ENCODE measurements around the gene NTN5.
A peak's percentile ranks its signal among the peaks of the same experiment; 100 is the strongest.
"Not testable (repeated sequence)": the region's sequence is repeated elsewhere in the genome, so short reads cannot be mapped to it uniquely, and the experiment has no call there.

NTN5 gene

GRCh38 chr19:48672994-48673393, at the start of gene NTN5:
Gene NTN5, minus strand, starts transcription at chr19:48673017. Its CDS starts 2,031 bp downstream, at chr19:48670986.
- DNase-seq, result no peak

GRCh38 chr19:48722196-48722708, 49.4 kb upstream of the NTN5 start:
- DNase-seq, result no peak

DNA sequence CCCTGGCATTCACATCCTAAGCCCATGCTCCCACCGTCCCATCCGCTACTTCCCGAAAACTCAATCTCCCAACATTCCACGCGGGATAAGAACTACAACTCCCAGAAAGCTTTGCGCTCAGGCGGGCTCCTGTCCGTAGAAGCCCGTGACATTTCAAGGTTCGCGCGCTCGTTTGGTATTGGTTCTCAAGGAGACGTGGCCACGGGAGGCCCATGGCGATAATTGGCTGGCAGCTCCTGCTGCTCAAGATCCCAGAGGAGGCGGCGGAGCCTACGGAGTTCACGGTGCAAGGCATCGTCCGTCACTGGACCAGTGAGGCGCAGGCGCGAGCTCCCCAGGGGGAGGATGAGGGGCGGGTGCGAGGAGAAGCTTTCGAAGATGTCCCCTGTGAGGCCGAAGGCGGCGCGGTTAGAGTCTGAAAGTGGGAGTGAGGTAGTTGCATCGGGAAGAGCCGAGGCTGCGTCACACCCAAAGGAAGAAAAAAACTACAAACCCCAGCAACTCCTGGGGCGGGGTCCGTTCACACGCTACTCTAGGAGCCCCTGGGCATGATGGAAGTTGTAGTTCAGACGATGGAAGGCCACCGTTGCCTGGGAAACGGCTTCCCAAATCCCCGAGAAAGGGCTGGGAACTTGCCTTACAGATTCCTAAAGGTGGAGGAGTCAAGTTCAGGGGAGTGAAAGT, 47.9 kb upstream of the NTN5 start:
- peak; percentile 95 for DNase-seq

GRCh38 chr19:48720251-48720612, 47.4 kb upstream of the NTN5 start:
- DNase-seq, result no peak

DNA sequence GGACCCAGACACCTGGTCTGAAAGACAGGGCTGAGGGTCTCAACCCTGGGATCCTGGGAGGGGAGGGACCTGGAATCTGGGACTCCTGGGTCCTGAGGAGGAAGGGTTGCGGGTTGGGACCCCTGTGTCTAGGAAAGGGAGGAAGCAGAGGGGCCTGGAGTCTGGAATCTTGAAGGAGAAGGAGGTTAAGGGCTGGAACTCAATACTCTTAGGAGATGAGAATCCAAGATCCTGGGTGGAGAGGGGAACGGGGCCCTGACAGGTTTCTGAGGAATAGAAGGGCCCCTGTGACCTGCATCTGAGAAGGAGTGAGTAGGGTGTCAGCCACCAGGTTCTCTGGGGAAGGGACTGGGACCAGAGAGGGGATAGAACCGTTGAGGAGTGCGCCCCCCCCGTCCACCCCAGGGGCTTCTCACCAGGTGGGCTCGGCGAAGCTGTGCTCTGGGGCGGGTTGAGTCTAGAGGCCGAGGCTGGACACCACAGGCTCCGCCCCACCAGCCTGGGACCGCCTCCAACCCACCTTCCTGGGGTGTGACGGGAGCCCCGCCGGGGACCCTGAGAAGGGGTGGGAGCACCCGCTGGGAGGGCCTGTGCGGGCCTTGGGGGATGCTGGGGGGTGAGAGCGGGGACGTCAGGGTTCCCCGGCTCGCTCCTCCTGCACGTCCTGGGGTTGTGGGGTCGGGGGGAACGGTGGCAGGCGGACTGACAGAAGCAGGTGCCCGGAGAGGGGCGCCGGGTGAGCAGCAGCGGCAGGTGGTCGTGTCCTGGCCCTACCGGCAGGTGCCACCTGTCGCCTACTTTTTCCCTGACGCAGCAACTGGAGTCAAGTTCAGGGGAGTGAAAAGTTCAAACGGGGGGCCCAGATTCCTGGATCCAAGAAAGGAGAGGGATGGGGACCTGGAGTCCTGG, 46.7 kb upstream of the NTN5 start, which contains the start of gene MAMSTR:
TSS of gene MAMSTR (minus strand) at position 463 of the 909 bp plus-strand sequence. CDS start 694 bp downstream, outside the sequence.
- no peak for DNase-seq

DNA sequence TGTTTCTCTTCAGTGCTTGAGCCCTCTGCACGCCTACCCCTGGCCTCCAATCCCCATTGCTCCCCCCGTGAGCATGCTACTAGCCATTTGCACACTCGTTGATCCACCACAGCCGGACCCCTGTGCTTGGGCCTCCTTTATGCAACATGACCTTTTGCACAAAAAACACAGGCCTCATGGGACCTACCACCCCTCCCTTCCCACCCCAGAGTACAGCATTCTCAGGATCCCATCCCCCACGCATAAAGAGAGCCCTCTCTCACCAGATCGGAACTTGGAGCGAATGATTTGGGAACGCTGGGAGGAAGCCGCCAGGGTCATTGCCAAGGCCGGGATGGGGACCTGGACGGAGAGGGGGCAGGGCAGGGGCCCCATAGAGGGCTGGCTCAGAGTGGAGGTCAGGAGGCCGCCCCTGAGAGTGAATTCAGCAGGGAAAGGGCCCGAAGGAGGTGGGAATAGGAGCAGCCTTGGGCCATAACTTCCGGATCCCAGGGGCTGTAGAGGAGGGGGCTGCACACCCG, 46.0 kb upstream of the NTN5 start:
- no peak for DNase-seq

DNA sequence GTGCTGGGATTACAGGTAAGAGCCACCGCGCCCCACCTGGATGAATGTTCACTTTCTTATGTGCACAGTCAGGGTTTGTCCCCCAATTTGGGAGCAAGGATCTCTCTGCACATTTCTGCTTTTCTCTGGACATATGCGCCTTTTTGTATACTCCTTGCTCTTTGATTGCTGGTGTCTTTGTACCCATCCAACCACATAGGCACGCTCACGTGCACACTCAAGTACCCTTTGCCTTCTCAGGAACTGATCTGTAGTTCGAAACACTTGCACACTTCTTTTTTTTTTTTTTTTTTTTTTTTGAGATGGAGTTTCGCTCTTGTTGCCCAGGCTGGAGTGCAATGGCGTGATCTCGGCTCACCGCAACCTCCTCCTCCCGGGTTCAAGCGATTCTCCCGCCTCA, 45.3 kb upstream of the NTN5 start:
- not testable (repeated sequence) for DNase-seq

DNA sequence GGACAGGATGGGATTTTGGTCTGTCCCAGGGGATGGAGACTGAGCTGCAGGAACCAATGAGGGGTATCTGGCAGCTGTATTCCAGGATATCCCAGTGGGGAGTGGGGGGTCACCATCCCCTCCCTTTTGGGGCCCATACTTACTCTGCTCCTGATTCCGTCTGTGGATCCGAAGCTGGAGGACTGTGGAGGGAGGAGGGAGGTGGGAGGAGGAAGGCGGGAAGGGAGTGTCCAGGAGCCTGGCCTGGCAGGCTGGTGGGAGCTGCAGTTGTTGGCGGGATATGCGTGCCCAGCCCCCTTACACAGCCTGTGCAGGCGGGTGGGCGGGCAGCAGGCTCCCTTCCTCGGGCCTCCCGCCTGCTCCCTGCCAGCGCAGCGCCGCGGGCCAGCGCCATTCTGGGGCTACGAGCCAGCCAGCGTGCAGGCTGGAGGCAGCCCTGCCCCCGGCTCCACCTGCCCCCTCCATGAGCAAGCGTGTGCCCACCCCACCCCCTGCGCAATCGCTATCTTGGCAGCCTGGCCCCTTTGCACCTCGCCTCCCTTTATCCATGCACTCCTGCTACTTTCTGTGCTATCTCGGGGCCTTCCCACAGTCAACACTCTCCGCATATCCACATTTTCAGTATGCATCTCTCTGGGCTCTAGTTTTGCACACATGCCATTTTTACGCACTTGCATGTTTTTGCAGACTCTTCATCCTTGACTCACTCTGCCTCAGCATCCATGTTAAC, 43.9 kb upstream of the NTN5 start:
- no peak for DNase-seq

GRCh38 chr19:48715681-48716171, 42.9 kb upstream of the NTN5 start:
- no peak for DNase-seq

DNA sequence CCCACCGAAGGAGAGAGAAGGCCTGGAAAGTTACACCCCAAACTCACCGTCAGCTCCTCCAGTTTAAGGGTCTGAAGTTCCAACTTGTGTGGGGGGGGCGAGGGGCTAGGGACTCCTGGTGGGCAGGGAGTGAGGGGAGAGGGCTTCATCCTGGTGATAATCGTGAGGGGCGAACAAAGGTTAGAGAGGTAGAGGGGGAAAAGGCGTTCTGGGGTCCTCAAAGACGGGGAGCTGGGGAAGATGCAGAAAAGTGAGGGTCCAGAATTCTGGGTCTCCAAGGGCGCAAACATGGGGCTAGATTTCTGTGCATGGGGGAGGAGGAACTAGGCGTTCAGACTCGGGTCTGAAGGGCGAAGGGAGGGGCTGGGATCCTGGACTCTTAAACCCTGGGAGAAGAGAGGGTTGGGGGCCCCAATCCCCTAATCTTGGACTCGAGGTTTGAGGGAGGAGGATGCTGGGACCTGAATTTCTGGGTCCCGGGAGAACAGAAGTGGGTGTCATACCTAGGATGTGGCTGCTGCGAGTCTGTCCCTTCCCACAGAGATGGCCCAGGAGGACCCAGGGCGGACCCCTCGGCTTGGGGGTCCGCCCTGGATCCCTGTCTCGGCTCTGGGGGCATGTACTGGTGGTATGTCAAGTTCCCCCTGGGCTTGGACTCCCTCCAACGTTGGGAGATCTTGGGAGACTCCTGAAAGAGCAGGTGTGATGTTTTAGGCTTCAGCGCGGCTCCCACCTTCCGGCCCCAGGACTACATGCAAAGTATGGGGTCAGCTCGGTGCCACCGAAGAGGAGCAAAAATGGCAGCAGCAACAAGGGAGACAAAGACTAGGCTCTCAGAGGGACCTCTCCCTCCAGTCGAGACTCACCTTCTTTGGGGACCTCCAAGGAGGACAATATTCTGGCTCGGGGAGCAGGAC, 42.2 kb upstream of the NTN5 start:
- no peak for DNase-seq

DNA sequence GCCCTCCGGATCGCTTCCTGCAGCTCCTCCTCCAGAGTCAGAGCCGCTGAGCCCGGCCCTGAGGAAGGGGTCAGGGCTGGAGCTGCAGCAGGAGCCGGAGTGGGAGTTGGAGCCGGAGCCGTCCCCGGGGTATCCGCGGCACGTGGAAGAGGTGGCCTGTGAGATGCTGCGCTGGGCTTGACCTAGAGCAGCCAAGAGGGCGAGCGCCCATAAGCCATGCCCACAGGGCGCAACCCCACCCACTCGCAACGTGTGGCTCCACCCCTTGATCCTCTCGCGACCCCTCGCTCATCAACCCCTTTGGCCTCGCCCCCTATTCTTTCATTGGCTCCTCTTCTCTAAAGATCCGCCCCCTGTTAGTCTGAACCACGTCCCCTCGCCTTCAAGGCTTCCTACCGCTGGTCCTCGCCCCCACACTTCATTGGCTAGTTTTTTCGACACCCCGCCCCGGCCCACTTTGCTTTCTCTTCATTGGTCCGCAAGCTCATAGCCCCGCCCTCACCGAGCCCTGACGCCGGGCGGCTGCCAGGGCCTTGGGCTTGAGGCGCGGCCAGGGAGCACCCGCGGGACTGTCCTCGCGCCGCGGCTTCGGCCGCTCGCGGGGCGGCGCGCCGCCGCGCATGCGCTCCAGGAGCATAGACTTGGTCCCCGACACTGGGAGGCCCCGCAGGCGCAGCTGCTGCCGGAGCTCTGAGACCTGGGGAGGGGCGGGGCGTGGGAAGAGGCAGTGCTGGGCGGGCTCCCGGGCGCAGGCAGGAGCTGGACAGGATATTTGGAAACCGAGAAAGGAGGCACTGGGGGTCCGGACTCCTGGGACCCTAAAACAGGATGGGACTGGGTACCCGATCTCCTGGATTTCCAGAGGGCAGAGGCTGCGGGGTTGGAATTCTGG, 41.3 kb upstream of the NTN5 start:
- DNase-seq, result peak; percentile 98

- DNase-seq, result no peak
Measured at GRCh38 chr19:48713041-48713863, 40.4 kb upstream of the NTN5 start.

DNA sequence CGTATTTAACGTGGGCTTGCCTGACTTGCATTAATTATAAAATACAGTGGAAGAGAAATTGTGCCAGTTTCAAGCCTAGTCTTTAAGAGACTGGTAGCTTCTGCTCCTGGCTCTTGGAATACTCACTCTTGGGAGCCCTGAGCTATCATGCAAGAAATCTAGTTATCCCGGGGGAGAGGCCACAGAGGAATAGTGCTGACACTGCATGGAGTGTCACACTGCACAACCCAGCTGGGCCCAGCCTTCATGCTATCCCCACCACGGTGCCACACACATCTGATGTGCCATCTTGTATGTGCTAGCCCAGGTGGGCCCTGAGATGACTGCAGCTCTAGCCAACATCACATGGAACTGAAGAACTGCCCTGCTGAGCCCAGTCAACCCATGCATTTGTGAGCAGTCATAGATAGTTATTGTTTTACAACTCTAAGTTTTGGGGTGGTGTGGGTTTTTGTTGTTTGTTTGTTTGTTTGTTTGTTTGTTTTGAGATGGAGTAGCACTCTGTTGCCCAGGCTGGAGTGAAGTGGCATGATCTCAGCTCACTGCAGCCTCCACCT, 38.4 kb upstream of the NTN5 start:
- DNase-seq, result no peak

DNA sequence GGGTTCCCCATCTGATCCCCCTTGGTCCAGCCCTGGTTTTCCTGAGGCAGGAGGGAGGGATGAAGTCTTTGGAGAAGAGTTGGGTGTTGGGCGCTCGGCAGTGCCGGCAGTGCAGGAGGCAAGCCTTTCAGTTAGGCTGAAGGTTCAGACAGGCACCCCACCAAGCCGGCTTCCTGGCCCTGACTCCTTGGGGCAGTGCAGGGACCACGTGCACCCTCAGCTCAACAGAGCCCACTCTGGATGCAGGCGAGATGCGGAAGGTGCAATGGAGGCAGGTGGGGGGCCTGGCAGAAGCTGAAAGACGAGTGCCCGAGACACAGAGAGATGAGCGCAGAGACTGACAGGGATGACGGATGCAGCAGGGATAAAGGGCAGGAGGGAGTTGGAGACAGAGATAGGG, 35.7 kb upstream of the NTN5 start:
- no peak for DNase-seq

GRCh38 chr19:48705431-48705830, 32.6 kb upstream of the NTN5 start:
- no peak for DNase-seq

DNA sequence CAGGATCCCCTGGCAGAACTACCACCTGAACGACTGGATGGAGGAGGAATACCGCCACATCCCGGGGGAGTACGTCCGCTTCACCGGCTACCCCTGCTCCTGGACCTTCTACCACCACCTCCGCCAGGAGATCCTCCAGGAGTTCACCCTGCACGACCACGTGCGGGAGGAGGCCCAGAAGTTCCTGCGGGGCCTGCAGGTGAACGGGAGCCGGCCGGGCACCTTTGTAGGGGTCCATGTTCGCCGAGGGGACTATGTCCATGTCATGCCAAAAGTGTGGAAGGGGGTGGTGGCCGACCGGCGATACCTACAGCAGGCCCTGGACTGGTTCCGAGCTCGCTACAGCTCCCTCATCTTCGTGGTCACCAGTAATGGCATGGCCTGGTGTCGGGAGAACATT, 30.5 kb upstream of the NTN5 start:
- DNase-seq, result no peak

DNA sequence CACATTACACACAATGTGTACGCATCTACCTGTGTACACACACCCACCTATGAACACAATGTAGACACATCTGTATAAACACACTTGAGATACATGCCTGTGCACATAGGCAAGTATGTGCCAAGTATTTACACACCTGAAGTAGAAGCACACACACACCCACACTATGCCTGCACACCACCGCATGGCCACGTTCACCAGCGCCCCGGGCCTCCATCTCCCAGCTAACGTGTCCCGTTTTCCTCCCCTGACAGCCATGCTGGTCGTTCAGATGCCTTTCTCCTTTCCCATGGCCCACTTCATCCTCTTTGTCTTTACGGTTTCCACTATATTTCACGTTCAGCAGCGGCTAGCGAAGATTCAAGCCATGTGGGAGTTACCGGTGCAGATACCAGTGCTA, 29.9 kb upstream of the NTN5 start:
- no peak for DNase-seq

DNA sequence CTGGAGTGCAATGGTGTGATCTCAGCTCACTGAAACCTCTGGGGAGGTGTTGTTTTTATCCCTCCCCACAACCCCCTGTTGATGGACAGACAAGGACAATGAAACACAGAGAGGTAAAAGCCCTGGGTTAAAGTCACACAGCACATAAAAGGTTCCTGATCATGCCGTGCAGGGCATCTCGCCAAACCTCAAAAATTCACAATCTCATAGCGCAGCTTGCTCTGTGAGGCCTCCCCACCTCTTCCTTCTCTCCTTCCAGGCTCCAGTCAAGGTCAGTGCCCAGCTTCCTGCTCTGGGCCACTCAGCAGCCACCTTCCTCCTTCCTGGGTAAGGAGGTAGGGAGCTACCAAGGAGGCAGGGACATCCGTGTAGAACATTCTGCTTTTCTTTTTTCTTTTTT, 25.2 kb upstream of the NTN5 start:
- DNase-seq, result no peak

DNA sequence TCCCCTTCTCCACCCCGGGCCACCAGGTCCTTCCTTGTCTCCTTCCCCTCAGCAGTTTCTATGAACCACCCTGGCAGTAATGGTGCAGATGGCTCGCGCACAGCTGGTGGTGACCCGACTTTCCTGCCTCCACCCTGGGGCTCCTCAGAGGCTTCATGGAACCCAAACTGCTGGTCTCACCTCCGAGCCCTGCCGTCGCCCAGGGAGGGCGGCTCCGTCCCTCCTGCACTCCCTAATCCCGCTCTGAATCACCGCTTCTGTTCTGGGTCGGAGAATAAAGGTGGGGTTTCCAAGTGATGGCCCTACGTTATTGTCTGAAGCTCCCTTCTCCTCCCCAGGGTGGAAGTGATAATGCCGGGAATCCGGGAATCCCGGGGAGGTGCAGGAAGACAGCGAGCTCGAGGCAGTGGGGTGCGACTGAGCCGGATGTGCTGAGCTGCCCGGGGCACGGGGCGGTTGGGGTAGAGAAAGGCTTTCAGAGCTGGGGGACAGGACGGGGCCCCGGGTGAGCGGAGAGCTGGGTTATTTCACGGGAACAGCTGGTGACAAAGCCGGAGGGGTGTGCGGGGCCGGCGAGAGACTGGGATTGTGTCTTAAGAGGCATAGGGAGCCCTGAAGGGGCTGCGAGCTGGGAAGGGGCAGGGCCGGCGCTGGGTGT, 23.7 kb upstream of the NTN5 start:
- DNase-seq, result no peak
